GM13977 (cell line): ENCODE data around the gene MED15.

Experiments
- DNase-seq: peaks from one replicate; pipeline ENCODE4 v3.0.0; 2012; ENCODE audit warnings: low spot score
- in situ Hi-C: fragments of 300-500 bp; cut with MboI; formaldehyde crosslinking; loops from one replicate; pipeline ENCODE4 v1.12.0; 2022; ENCODE audit warnings: low sequenced_read_pairs, low pct_unique_long_range_greater_than_20kb, mixed read lengths, inconsistent platforms; ENCODE audit not compliant: unreplicated experiment
- TF ChIP-seq, protein P1 (sequence below): IDR thresholded peaks from 2 replicates; pipeline ENCODE4 v1.5.1; 2012; ENCODE audit warnings: mild to moderate bottlenecking, control low read depth; ENCODE audit not compliant: insufficient read depth; ENCODE audit errors: extremely low read depth, missing control alignments

MED15 gene

DNA sequence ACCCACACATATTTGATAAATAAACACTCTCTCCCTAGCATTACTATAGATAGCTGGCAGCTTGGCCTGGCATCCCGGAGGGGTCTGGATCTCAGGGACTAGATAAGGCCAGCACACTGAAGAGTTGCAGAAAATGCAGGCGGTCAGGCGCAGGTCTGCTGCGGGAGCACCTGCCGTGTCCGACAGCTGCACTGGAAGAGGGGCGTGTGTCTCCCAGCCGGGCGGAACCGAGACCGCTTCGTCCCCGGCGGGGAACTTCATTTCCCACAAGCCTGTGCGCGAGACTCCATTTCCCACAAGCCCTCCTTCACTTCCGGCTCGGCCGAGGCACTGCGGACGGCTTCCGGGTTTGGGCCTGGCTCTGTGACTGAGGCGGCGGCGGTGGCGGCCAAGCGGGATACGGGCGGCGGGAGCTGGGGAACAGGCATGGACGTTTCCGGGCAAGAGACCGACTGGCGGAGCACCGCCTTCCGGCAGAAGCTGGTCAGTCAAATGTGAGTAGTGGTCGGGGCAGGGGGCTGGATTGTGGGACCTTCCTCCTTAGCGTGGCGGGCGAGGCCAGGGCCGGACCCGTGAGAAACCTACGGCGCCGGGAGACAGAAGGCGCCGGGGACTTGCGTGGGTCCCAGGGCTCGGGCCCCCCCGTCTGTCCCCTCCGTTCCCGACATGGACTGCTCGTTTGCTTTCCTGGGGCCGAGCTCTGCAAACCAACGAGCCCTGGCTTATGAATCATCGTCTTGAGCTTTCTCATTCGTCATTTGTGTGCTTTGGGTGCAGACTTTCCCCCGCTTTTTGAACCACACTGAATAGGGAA lies at the start of gene MED15:
Gene MED15 (plus strand): TSS at position 358 of the 814 bp plus-strand sequence. CDS start 69 bp downstream, at position 427.
- in situ Hi-C loops: no loop called here
- peak; percentile 89 for DNase-seq
- TF ChIP-seq, protein P1, sequence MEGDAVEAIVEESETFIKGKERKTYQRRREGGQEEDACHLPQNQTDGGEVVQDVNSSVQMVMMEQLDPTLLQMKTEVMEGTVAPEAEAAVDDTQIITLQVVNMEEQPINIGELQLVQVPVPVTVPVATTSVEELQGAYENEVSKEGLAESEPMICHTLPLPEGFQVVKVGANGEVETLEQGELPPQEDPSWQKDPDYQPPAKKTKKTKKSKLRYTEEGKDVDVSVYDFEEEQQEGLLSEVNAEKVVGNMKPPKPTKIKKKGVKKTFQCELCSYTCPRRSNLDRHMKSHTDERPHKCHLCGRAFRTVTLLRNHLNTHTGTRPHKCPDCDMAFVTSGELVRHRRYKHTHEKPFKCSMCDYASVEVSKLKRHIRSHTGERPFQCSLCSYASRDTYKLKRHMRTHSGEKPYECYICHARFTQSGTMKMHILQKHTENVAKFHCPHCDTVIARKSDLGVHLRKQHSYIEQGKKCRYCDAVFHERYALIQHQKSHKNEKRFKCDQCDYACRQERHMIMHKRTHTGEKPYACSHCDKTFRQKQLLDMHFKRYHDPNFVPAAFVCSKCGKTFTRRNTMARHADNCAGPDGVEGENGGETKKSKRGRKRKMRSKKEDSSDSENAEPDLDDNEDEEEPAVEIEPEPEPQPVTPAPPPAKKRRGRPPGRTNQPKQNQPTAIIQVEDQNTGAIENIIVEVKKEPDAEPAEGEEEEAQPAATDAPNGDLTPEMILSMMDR: no peak

- TF ChIP-seq, protein P1: no peak
- no peak for DNase-seq
- in situ Hi-C loops: no loop called here
Observed at GRCh38 chr22:20458530-20459151, 48.8 kb upstream of the MED15 start.

DNA sequence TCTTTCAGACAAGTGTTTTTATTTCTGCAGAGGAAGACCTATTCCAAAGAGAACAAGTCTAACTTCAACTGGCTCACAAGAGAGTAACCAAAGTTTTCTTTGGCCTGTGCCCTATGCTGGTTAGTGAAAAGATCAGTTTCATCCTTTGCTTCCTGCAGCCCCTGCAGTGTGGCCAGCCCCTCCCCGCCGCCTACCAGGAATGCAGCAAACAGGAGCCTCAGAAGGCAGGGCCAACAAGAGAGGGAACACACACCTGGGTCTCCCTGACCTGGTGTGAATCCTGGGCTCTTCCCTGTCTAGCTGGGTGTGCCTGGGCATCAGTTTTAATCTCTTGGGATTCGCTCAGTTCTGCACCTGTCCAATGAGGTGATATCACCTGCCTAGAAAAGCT lies 48.3 kb upstream of the MED15 start:
- in situ Hi-C loops: no loop called here
- no peak for DNase-seq
- TF ChIP-seq, protein P1: no peak

GRCh38 chr22:20459862-20460261 lies 47.5 kb upstream of the MED15 start:
- TF ChIP-seq, protein P1: no peak
- no peak for DNase-seq
- in situ Hi-C loops: no loop called here

DNA sequence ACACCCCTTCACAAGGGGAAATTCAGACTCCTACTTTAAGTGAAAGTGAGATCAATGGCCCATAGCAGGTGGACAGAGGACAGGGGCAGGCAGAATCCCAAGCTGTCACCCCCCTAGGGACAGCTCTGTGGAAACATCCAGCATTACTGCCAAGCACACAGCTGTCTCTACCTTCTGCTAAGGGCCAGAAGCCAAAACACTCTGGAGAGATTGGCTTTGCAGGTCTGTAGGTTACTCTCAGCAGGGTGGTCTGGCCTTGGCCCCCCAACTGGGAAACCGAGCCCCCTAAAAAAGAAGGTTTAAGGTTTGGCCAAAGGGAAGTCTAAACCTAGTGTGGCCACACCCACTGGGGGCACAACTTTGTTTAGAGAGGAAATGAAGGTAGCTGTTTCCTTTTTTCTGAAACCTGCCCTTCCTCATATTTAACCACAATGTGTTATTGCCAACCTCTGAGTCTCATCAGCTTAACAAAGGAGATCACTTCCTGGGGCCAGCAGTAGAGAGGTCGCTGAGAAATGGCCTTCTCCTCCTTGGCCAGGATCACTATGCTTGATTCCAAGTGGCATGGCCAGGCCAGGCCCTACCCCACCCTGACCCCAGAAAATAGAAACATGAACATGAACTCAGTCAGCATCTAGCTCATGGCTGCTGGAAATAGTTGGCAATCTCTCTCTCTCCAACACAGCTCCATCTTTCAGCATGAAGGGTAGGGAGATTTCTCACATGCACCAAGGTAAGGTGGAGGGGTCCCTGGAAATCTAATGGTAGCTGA lies 43.9 kb upstream of the MED15 start:
- no peak for DNase-seq
- TF ChIP-seq, protein P1: no peak
- in situ Hi-C loops: no loop called here

- in situ Hi-C loops: no loop called here
- TF ChIP-seq, protein P1: no peak
- peak; percentile 50 for DNase-seq
Observed at GRCh38 chr22:20464096-20464614, 43.3 kb upstream of the MED15 start.
